GM12878 (cell line): Measurements from ENCODE around the gene ANO7. TPM values are rescaled to one million over a fixed set of nuclear protein-coding genes. Genes with fewer than 3 reads are reported as not detected.

Experiments used
- E2F8 ChIP-seq: fragments of 450-650 bp; IDR thresholded peaks from 2 replicates; pipeline ENCODE4 v1.6.1; 2018; ENCODE audit warnings: mild to moderate bottlenecking, low read depth, moderate library complexity; ENCODE audit not compliant: partially characterized antibody
- EP300 ChIP-seq, 2 experiments: fragments of 150-350 bp in 1 of 2; IDR thresholded peaks; 2 replicates each; pipeline ENCODE4 v1.6.1; 2011 to 2012; ENCODE audit warnings: low read depth in 2 of 2, low read length in 2 of 2, borderline replicate concordance in 1 of 2, improper control_type of control experiment in 1 of 2, inconsistent platforms in 1 of 2; ENCODE audit not compliant: control insufficient read depth in 1 of 2
- IRF5 ChIP-seq: fragments of 450-650 bp; IDR thresholded peaks from 2 replicates; pipeline ENCODE4 v1.6.1; 2017; ENCODE audit warnings: borderline replicate concordance
- JUND ChIP-seq: IDR thresholded peaks from 2 replicates; pipeline ENCODE4 v1.6.1; 2012; ENCODE audit warnings: low read depth, mild to moderate bottlenecking, low read length, improper control_type of control experiment, moderate library complexity
- KDM1A ChIP-seq: fragments of 200-600 bp; sonication (generic); IDR thresholded peaks from 2 replicates; pipeline ENCODE4 v1.6.1; 2016; ENCODE audit warnings: borderline replicate concordance
- NBN ChIP-seq: fragments of 450-650 bp; IDR thresholded peaks from 2 replicates; pipeline ENCODE4 v1.6.1; 2016
- NR2C2 ChIP-seq: IDR thresholded peaks from 2 replicates; pipeline ENCODE4 v1.6.1; 2011; ENCODE audit warnings: borderline replicate concordance, low read depth; ENCODE audit not compliant: control insufficient read depth, insufficient read length
- NRF1 ChIP-seq: conservative IDR thresholded peaks from 2 replicates; pipeline ENCODE4 v1.6.1; 2011; ENCODE audit warnings: mild to moderate bottlenecking, low read depth, low read length, improper control_type of control experiment
- RB1 ChIP-seq: fragments of 450-650 bp; formaldehyde crosslinking; IDR thresholded peaks from 2 replicates; pipeline ENCODE4 v1.6.1; 2017; ENCODE audit warnings: mild to moderate bottlenecking, borderline replicate concordance
- SIN3A ChIP-seq: IDR thresholded peaks from 2 replicates; pipeline ENCODE4 v1.6.1; 2012; ENCODE audit warnings: low read depth, low read length, improper control_type of control experiment
- SREBF1 ChIP-seq: IDR thresholded peaks from 2 replicates; pipeline ENCODE4 v1.6.1; 2012; ENCODE audit warnings: mild to moderate bottlenecking, low read length
- SREBF2 ChIP-seq: IDR thresholded peaks from 2 replicates; pipeline ENCODE4 v1.6.1; 2012; ENCODE audit warnings: mild to moderate bottlenecking, low read length
- TCF7 ChIP-seq: IDR thresholded peaks from 2 replicates; pipeline ENCODE4 v1.6.1; 2014; ENCODE audit warnings: antibody characterized with exemption, borderline replicate concordance
- ZNF592 ChIP-seq: fragments of 450-650 bp; IDR thresholded peaks from 2 replicates; pipeline ENCODE4 v1.6.1; 2017; ENCODE audit warnings: mild to moderate bottlenecking, moderate library complexity
- polyA plus RNA-seq, 11 experiments: library from polyadenylated mRNA; depleted of rRNA in 4 of 11; unstranded in 6 of 11; stranded (reverse) in 5 of 11; fragments of >200 nt; fragmentation: Nextera tagmentation in 4 of 11; fragmentation: Illumina TruSeq in 1 of 11; extraction: Ambion mirVana in 4 of 11; extraction: Trizol in 1 of 11; gene quantifications; 1 replicate in 1 of 11; 2 replicates in 10 of 11; pipeline versions ENCODE4 v1.2.1 to v1.2.3, GENCODE V29; 2011 to 2016; ENCODE audit warnings: inconsistent platforms in 2 of 11, missing spikeins in 2 of 11, low read depth in 1 of 11
- total RNA-seq, 4 experiments: library from RNA; depleted of rRNA in 3 of 4; stranded (reverse); fragments of >200 nt in 3 of 4; fragmentation: Illumina TruSeq in 1 of 4; extraction: Trizol in 1 of 4; gene quantifications; 2 replicates each; pipeline versions ENCODE4 v1.2.1 to v1.2.3, GENCODE V29; 2013 to 2021
- TF ChIP-seq, protein P1 (sequence below): IDR thresholded peaks from 2 replicates; pipeline ENCODE4 v1.6.1; 2011; ENCODE audit warnings: borderline replicate concordance, low read depth, mild to moderate bottlenecking, moderate library complexity, mixed read lengths, low read length; ENCODE audit not compliant: insufficient read depth; ENCODE audit errors: extremely low read length
- TF ChIP-seq, protein P2 (sequence below): fragments of 450-650 bp; IDR thresholded peaks from 2 replicates; pipeline ENCODE4 v1.6.1; 2017; ENCODE audit warnings: mild to moderate bottlenecking
- TF ChIP-seq, protein P3 (sequence below): IDR thresholded peaks from 2 replicates; pipeline ENCODE4 v1.6.1; 2011; ENCODE audit warnings: low read depth, mild to moderate bottlenecking, low read length, moderate library complexity, borderline replicate concordance; ENCODE audit errors: extremely low read depth

ANO7 gene
- total and polyA plus RNA-seq, 10 of the 15 experiments (the other 5 are each of a cell fraction or from before 2014, with no cell fraction given): 0.08 to 1.4 (median 0.44) TPM

DNA sequence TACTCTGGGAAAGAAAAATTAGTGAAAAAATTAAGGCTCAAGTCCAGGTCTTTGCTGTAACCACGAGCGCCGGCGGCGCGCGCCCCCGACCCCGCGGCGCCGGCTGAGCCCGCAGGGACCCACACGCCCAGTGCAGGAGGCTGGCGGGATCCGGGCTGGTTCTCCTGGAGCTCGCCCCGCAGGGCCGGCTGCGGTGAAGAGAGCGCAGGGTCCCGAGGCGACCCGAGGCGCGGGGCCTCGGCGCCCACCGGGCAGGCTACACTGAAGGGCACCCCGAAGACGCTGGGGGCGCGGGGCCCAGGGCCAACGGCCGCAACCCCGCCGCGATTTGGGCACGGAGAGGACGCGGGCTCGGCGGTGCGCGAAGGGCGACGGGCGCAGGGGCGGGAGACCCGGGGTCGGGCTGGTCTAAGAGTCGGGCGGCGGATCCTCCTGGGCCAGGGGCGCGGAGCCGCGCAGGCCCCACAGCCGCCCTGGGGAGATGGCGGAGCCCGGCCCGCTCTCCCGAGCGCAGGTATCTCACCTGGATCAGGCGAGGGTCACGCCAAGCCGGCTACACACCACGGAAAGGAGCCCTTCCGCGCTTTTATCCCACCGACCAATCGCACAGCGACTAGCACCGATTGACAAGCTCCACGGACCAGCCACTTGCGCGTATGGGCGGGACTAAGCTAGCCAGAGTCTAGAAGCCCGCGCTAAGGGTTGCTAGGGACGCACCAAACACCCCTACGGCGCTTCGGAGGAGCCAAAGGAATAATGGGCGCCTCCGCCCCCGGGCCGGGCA, 39.4 kb upstream of the ANO7 start, which contains the start of gene PASK (continued):
- TF ChIP-seq E2F8: peak; percentile 79
- no peak for TF ChIP-seq NR2C2
- TF ChIP-seq NBN: no peak
- TF ChIP-seq KDM1A: no peak
- TF ChIP-seq, protein P1, sequence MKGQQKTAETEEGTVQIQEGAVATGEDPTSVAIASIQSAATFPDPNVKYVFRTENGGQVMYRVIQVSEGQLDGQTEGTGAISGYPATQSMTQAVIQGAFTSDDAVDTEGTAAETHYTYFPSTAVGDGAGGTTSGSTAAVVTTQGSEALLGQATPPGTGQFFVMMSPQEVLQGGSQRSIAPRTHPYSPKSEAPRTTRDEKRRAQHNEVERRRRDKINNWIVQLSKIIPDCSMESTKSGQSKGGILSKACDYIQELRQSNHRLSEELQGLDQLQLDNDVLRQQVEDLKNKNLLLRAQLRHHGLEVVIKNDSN: no peak
- TF ChIP-seq EP300 (IDR thresholded peaks at IDR 0.05; ENCODE audit: borderline replicate concordance in 1 of 2, control insufficient read depth in 1 of 2, low read depth in 2 of 2, low read length in 2 of 2): no peak
- no peak for TF ChIP-seq IRF5
- TF ChIP-seq JUND: no peak
- no peak for TF ChIP-seq SREBF2
- TF ChIP-seq ZNF592: no peak
- no peak for TF ChIP-seq NRF1
- TF ChIP-seq SREBF1: no peak
- TF ChIP-seq, protein P2, sequence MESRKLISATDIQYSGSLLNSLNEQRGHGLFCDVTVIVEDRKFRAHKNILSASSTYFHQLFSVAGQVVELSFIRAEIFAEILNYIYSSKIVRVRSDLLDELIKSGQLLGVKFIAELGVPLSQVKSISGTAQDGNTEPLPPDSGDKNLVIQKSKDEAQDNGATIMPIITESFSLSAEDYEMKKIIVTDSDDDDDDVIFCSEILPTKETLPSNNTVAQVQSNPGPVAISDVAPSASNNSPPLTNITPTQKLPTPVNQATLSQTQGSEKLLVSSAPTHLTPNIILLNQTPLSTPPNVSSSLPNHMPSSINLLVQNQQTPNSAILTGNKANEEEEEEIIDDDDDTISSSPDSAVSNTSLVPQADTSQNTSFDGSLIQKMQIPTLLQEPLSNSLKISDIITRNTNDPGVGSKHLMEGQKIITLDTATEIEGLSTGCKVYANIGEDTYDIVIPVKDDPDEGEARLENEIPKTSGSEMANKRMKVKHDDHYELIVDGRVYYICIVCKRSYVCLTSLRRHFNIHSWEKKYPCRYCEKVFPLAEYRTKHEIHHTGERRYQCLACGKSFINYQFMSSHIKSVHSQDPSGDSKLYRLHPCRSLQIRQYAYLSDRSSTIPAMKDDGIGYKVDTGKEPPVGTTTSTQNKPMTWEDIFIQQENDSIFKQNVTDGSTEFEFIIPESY: no peak
- TF ChIP-seq, protein P3, sequence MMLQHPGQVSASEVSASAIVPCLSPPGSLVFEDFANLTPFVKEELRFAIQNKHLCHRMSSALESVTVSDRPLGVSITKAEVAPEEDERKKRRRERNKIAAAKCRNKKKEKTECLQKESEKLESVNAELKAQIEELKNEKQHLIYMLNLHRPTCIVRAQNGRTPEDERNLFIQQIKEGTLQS: no peak
- no peak for TF ChIP-seq TCF7
- peak; percentile 98 for TF ChIP-seq SIN3A
- TF ChIP-seq RB1: peak; percentile 96; the same call in 1 of the 2 replicates
